LNCaP clone FGC (cell line): ENCODE data around the gene LRRC14B.

ENCODE experiments used
- DNase-seq: peaks from one replicate; pipeline ENCODE4 v3.0.0-alpha.2; 2011; ENCODE audit warnings: low read depth
- H3K4me3 ChIP-seq: 2 replicates; pipeline ENCODE4 v1.5.1; 2011; ENCODE audit warnings: mild to moderate bottlenecking, low read depth, low read length, control low read depth
- CTCF ChIP-seq: IDR thresholded peaks from 2 replicates; pipeline ENCODE4 v1.5.1; 2012; ENCODE audit warnings: mild to moderate bottlenecking; ENCODE audit not compliant: control insufficient read depth, insufficient read depth; ENCODE audit errors: extremely low read depth

The LRRC14B gene

GRCh38 chr5:147751-148150, 43.5 kb upstream of the LRRC14B start:
- no peak overlapping the region for H3K4me3 ChIP-seq
- no peak for TF ChIP-seq CTCF
- no peak for DNase-seq

- no peak overlapping the region for H3K4me3 ChIP-seq
- peak; percentile 95 for DNase-seq
- TF ChIP-seq CTCF = no peak
Measured at GRCh38 chr5:149745-150485, 41.4 kb upstream of the LRRC14B start.

GRCh38 chr5:150746-151145, 40.5 kb upstream of the LRRC14B start:
- TF ChIP-seq CTCF = no peak
- DNase-seq = no peak
- H3K4me3 ChIP-seq = no peak overlapping the region

DNA sequence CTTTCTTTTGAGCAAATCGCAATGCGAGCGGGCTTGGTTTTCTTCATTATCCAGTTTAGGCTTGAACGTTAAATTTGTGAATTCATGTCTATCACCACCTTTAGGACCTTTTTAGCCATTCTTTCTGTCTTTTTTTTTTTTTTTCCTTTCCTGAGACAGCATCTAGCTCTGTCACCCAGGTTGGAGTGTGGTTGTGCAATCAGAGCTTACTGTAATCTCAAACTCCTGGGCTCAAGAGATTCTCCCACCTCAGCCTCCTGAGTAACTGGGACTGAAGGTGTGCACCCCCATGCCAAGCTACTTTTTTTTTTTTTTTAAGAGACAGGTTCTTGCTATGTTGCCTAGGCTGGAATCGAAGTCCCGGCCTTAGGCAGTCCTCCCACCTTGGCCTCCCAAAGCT, 39.2 kb upstream of the LRRC14B start:
- TF ChIP-seq CTCF = no peak
- no peak overlapping the region for H3K4me3 ChIP-seq
- no peak for DNase-seq

DNA sequence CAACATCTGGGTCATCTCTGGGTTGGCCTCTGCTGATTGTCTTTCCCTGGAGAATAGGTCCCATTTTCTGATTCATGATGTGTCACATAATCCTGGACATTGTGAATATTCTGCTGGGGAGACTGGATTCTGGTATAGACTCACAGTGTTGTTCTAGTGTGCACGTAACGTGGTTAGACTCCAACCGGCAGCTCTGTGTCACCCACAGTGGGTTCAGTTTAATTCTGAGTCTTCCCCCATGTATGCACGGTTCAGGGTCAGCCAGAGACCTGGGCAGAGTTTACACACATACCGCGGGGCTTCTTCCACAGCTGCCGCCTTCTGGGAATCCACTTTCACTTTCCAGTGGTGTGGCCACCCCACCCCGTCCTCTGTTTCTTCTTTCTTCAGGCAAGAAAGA, 38.0 kb upstream of the LRRC14B start:
- H3K4me3 ChIP-seq = no peak overlapping the region
- DNase-seq = no peak
- no peak for TF ChIP-seq CTCF

DNA sequence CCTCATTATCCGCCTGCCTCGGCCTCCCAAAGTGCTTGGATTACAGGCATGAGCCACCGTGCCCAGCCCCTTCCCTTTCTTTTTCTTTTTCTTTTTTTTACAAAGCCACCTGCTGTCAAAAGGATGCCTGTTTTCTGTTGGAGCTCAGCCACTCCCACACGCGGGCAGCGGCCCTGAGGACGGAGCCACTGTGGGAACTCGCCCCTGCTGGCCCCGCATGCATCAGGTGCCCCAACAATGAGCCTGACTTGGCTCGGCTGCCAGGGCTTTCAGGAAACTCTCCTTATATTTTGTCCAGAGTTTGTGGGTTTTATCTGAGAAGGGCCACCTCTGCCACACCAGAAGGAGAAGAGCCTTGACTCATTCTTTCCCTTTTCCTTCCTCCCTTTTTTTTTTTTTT, 37.1 kb upstream of the LRRC14B start:
- no peak for TF ChIP-seq CTCF
- DNase-seq = no peak
- no peak overlapping the region for H3K4me3 ChIP-seq

GRCh38 chr5:154826-155225, 36.5 kb upstream of the LRRC14B start:
- H3K4me3 ChIP-seq = no peak overlapping the region
- no peak for TF ChIP-seq CTCF

More at GRCh38 chr5:154826-155225, 36.5 kb upstream of the LRRC14B start:
- DNase-seq = no peak
